ENCODE measurements around the gene BCL2L15. TPM values are rescaled to one million over a fixed set of nuclear protein-coding genes. Genes with fewer than 3 reads are reported as not detected.

Gene BCL2L15
- total RNA-seq, 1 donor: under 0.01 TPM

DNA sequence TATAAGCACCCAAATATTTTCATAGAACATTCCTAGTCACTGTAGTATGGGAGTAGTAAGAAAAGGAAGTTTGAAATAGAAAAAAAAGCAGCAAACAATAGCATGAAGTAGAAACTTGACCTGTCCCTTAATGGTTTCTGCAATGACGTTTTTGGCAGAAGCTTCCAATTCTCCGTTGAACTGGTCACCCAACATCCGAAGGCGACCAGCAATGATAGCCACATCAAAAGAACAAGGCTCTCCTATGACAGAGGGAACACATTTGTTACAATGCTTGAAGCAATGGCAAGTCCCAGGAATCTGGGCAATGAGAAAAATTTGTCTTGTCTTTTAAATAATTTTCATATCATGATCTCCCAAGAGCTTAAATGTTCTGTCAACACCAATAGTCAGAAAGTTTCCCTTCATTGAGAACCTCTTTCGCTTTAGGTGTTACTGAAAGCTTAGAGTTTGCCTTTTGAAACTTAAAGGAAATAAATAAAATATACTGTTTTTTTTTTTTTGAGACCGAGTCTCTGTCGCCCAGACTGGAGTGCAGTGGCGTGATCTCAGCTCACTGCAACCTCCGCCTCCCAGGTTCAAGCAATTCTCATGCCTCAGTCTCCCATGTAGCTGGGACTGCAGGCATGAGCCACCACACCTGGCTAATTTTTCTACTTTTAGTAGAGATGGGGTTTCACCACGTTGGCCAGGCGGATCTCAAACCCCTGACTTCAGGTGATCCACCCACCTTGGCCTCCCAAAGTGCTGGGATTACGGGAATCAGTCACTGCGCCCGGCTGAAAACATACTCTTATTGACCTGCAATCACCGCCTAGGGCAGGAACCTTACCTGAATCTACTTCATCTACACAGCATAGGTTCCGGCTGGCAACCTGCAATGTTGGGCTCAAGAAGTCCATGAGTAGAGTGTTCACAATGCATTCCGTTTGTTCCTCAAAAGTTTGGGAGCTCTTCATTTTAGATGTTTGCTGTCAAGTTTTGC lies 672 bp downstream of the BCL2L15 start:
- no peak overlapping the region for H3K4me3 ChIP-seq (ENCODE audit: low read depth, low read length)
- no peak for DNase-seq (ENCODE audit: low read depth)
- TF ChIP-seq, protein P1, sequence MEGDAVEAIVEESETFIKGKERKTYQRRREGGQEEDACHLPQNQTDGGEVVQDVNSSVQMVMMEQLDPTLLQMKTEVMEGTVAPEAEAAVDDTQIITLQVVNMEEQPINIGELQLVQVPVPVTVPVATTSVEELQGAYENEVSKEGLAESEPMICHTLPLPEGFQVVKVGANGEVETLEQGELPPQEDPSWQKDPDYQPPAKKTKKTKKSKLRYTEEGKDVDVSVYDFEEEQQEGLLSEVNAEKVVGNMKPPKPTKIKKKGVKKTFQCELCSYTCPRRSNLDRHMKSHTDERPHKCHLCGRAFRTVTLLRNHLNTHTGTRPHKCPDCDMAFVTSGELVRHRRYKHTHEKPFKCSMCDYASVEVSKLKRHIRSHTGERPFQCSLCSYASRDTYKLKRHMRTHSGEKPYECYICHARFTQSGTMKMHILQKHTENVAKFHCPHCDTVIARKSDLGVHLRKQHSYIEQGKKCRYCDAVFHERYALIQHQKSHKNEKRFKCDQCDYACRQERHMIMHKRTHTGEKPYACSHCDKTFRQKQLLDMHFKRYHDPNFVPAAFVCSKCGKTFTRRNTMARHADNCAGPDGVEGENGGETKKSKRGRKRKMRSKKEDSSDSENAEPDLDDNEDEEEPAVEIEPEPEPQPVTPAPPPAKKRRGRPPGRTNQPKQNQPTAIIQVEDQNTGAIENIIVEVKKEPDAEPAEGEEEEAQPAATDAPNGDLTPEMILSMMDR (IDR thresholded peaks at IDR 0.05; ENCODE audit: insufficient read depth, low read depth, low read length): no peak

DNA sequence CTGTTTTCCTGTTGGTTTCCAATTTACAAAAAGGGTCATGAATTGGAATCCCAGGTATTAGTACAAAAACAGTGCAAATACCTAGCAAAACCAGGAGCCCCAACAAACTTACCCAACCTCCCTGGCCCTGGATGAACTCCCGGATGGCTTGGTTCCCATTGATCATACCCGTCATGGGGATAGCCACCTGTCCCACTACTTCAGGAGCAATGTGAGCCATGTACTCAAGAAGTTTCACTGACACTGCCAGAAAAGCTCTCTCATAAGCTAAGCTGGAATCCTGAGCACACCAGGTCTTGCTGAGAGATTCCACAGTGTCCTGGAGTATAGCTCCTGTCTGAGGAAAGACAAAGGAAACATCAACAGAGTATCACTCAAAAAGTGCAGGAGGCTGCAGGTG lies 5.7 kb downstream of the BCL2L15 start:
- TF ChIP-seq, protein P1 (IDR thresholded peaks at IDR 0.05; ENCODE audit: insufficient read depth, low read depth, low read length): no peak
- no peak for DNase-seq (ENCODE audit: low read depth)
- H3K4me3 ChIP-seq (ENCODE audit: low read depth, low read length): no peak overlapping the region

DNA sequence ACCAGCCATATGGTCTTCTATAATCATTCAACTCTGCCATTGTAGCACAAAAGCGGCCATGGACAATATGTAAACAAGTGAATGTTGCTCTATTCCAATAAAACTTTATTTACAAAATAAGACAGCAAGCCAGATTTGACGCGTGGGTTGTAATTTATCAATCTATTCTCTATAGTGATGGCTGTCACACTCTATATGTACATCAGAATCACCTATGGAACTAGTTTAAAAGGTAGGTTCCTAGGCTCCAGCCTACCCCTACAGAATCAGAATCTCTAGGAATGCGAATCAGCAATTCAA lies 7.7 kb downstream of the BCL2L15 start:
- no peak for DNase-seq (ENCODE audit: low read depth)
- no peak overlapping the region for H3K4me3 ChIP-seq (ENCODE audit: low read depth, low read length)
- TF ChIP-seq, protein P1 (IDR thresholded peaks at IDR 0.05; ENCODE audit: insufficient read depth, low read depth, low read length): no peak

DNA sequence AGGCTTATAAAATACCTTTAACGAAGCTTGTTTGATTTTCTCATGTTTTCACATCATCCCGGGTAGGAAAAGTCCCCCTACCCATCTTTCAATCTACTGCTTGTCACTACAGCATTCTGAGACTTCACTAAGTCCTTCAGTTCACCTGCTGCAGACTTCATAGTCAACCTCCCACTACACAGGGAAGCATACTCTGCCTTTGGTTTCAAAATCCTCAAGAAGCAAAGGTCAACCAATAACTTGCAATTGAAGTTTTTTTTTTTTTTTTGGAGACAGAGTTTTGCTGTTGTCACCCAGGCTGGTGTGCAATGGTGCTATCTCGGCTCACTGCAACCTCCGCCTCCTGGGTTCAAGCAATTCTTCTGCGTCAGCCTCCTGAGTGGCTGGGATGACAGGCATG lies 11.2 kb downstream of the BCL2L15 start:
- TF ChIP-seq, protein P1 (IDR thresholded peaks at IDR 0.05; ENCODE audit: insufficient read depth, low read depth, low read length): no peak
- no peak for DNase-seq (ENCODE audit: low read depth)
- no peak overlapping the region for H3K4me3 ChIP-seq (ENCODE audit: low read depth, low read length)

DNA sequence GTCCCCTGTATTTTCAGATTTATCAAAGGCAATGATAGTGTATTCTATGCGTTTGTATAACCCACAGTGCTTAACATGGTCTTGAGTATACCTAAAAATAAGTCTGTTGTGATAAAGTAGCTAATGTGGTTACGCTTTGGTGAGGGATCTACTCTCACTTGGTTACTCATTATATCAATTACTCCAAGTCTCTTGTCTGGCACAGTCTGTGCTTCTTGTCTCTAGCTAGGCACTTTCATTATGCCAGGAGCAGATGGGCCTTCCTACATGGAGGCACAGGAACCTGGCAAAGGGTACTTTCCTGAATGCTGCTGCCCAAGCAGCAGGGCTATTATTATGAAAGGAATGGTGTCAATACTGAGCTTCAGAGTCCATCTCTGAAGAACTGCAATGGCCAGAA lies 11.7 kb downstream of the BCL2L15 start:
- H3K4me3 ChIP-seq (ENCODE audit: low read depth, low read length): no peak overlapping the region
- no peak for DNase-seq (ENCODE audit: low read depth)
- TF ChIP-seq, protein P1 (IDR thresholded peaks at IDR 0.05; ENCODE audit: insufficient read depth, low read depth, low read length): no peak

DNA sequence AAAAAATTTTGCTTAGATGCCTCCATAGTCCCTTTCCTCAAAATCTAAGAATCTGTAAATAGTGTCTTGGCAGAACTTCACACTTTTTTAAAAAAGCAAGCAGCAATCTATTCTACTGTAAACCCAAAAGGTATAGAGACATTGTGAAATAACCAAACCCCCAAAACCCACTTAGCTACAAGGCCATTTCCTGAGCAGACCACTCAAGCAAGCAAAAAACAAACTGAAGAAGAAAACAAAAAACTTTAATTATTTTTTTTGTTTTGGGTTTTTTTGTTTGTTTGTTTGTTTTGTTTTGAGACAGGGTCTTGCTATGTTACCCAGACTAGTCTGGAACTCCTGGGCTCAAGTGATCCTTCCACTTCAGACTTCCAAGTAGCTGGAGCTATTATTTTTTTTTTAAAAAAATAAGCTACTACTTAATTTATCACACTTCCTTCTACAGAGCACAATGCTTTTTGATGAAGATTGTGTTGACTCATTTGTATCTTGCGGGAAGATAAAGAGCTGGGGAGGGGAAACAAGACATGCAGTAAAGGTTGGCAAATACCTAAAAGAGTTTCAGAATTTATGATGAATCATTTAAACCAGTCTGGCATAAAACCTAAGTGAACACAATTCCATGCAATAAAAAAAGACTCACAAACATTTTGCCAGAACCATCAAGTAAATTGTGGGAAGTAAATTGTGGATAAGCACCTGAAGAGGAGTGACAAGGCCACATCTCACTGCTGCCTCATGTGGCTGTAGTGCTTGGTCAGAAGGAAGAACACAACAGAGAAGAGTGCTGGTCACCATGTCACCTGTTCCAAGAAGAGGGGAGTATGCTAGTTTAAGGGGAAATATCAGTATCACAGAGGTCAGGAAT lies 13.1 kb downstream of the BCL2L15 start:
- no peak for DNase-seq (ENCODE audit: low read depth)
- H3K4me3 ChIP-seq (ENCODE audit: low read depth, low read length): no peak overlapping the region
- TF ChIP-seq, protein P1 (IDR thresholded peaks at IDR 0.05; ENCODE audit: insufficient read depth, low read depth, low read length): no peak

Measured in fibroblast of villous mesenchyme (primary cell).